GM12892 (cell line): ENCODE results near the gene LIN54.

Experiments used
- DNase-seq: peaks from one replicate; pipeline ENCODE4 v3.0.0; 2011; ENCODE audit not compliant: insufficient read length
- FAIRE-seq: peaks from 2 replicates; lab custom pipeline; 2011; peaks lifted over from hg19 to GRCh38; lab: Jason Lieb, UNC
- POLR2A ChIP-seq: IDR thresholded peaks from 2 replicates; pipeline ENCODE4 v1.6.1; 2011; ENCODE audit warnings: low read depth, low read length, control low read depth
- POLR2AphosphoS5 ChIP-seq: IDR thresholded peaks from 2 replicates; pipeline ENCODE4 v1.6.1; 2011; ENCODE audit warnings: low read depth, low read length, control low read depth
- TAF1 ChIP-seq: IDR thresholded peaks from 2 replicates; pipeline ENCODE4 v1.6.1; 2011; ENCODE audit warnings: low read depth, mild to moderate bottlenecking, control low read depth, low read length, borderline replicate concordance

The LIN54 gene

DNA sequence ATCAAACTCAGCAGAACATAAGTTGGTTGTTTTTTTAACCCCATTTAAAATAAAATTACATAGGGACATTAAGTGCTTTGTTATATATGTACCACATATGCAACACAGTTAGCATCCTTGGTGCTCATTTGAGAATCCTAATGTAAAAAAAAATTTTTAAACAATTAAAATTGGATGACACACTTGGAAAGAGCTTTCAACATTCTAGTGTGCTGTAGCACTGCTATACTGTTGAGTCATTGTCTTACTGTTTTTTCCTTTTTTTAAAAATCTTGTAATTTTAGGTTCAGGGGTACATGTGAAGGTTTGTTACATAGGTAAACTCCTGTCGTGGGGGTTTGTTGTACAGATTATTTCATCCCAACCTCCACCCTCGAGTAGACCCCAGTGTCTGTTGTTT lies 97.3 kb downstream of the LIN54 start:
- DNase-seq (no peak), FAIRE-seq (no peak)
- TF ChIP-seq POLR2AphosphoS5, result no peak

DNA sequence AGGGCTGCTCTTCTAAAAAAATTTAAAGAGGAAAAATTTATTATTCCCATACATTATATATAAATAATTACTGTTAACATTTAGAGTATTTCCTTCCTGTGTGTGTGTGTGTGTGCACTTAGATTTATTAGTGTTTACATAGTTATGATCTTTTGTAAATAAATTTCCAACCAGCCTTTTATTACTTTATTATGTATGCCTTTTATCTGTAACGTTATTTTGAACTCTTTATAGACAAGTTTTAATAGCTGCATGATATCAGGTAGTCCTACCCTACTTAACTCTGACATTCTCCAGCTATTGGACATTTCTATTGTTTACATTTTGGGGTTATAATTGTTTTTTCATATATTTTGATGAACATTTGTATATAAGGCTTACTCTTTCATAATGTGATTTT lies 101.3 kb downstream of the LIN54 start:
- DNase-seq (no peak), FAIRE-seq (no peak)
- TF ChIP-seq POLR2AphosphoS5, result no peak
- TF ChIP-seq TAF1, result no peak
- TF ChIP-seq POLR2A, result no peak

DNA sequence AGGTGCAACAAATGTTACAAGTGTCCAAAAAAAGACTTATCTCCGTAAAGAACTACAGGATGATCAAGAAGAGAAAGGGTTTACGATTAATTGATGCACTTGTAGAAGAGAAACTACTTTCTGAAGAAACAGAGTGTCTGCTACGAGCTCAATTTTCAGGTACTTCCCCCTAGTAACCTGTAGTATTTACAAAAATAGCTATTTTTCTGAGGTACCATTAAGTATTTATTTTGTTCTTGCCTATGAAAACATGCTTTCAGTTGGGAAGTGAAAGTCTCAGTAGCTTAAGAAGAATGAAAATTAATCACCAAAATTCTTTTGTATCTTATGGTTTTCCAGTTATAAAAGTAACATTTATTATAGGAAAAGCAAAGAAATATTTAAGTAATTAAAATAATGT lies 104.2 kb downstream of the LIN54 start:
- DNase-seq (no peak), FAIRE-seq (peak; percentile 63)
- TF ChIP-seq POLR2A (no peak), TAF1 (no peak), POLR2AphosphoS5 (no peak)

DNA sequence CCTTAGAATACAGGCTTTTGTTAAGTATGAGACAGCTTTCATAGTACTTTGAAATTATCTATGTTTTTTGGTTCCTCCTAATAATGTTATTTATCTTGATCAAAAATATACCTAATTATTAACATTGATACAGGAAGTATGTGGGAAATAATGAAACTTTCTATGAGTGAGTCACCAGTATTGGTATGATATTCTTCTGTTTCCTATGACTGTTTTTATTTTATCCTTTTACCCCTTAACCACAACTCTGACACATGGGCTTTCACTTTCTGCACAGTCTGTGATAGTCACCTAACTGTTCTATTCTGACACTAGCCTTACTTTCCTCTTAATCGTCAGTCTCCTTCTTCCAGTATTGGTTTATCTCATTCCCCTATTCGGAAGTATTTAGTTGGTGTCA lies 105.4 kb downstream of the LIN54 start:
- FAIRE-seq (peak; percentile 85), DNase-seq (no peak)
- TF ChIP-seq POLR2AphosphoS5 (no peak), POLR2A (no peak), TAF1 (no peak)

DNA sequence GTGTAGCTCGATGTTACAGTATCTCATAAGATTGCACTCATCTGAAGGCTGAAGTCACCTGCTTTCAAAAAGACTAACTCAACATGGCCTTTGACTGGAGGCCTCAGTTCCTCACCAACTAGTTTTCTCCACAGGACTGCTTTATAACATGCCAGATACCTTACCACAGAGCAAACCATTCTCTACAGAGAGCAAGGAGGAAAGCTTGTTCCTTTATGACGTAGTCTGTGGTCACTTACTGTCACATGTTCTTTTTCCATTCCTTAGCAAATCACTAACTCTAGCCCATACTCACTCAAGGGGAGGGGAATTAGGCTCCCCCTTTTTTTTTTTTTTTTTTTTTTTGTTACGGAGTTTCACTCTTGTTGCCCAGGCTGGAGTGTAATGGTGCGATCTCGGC lies 106.9 kb downstream of the LIN54 start:
- no peak for TF ChIP-seq TAF1
- no peak for TF ChIP-seq POLR2AphosphoS5
- no peak for TF ChIP-seq POLR2A
- DNase-seq (no peak), FAIRE-seq (no peak)

DNA sequence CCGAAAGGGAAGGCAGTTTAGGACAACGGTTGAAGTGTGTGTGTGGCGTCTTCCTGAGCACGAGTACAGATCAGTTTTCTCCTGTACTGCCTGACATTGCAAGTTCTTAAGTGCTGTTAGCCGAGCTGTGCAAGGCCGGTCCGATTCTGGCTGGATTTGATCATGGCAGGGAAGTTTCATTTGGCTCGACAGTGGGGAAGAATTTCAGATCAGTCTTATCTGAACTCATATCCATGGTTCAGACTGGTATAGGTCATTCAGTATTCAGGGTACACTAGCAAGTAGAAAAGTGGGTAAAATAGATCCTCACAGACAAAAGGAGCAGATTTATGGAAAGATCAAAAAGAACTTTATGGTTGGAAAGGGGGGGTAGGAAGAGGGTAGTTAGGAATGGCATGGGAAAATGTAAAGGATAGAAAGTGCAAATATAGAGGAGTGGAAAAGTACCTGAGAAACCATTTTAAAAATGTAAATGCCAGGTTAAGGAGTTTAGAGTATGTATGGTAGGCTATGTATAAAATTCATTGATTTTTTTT lies 109.4 kb downstream of the LIN54 start:
- DNase-seq (no peak), FAIRE-seq (no peak)
- TF ChIP-seq TAF1 (no peak), POLR2A (no peak; the same call in 1 of the 2 replicates), POLR2AphosphoS5 (no peak; the same call in 1 of the 2 replicates)

DNA sequence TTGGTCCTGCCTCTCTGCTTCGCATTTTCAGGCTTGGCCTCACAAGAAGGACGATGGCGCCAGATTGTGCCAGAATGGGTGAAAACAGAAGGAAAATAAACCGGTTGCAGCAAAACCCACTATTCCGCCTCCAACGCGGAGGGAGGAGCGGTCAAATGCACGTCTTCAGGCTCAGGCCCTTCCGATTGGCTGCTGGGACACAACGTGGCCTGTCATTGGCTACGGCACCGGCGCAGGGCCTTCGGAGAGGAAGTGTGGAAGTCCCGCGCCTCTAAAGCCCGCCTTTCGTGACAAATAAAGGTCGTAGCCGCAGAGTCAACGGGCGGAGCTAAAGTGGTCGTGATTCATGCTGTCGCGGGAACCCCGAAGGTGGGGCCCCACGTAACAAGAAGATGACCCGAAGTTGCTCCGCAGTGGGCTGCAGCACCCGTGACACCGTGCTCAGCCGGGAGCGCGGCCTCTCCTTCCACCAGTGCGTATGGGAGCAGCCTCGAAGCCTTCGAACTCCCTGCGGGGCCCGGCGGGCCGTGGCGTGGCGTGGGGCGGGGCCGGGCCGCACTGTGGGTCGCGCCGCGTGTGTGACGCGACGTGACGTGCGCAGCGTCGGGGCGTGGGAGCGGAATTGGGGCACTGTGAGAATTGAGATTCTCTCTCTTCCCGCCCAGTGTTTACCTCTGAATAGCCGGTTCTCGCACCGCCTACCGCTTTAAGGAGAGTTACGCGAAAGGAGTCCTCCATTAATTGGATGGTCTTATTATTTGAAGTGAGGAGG lies 110.0 kb downstream of the LIN54 start, which contains the start of gene THAP9:
Gene THAP9, plus strand, starts transcription at position 325 of the 772 bp plus-strand sequence. Its CDS starts 68 bp downstream, at position 393.
- peak; percentile 75 for DNase-seq
- TF ChIP-seq POLR2AphosphoS5, result peak; percentile 97
- peak; percentile 98 for TF ChIP-seq TAF1
- peak; percentile 96 for TF ChIP-seq POLR2A
- FAIRE-seq, result peak; percentile 99

DNA sequence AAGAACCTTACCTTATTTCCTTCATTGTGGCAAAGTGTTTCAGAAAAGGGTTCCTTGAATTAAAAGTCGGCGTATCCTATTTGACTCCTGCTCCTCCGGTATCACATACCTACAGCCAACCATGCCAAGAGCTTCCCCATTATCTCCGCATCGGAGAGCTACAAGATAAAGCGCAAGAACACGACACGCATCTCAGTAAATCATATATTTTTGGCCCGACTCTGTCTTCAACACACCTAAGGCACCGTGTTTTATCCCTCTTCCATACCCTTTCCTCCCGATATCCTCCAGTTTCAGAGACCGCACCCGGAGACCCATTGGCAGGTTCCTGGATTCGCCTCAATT lies 110.6 kb downstream of the LIN54 start:
- no peak for FAIRE-seq
- TF ChIP-seq POLR2AphosphoS5 (no peak), TAF1 (no peak), POLR2A (no peak)
- DNase-seq, result no peak

DNA sequence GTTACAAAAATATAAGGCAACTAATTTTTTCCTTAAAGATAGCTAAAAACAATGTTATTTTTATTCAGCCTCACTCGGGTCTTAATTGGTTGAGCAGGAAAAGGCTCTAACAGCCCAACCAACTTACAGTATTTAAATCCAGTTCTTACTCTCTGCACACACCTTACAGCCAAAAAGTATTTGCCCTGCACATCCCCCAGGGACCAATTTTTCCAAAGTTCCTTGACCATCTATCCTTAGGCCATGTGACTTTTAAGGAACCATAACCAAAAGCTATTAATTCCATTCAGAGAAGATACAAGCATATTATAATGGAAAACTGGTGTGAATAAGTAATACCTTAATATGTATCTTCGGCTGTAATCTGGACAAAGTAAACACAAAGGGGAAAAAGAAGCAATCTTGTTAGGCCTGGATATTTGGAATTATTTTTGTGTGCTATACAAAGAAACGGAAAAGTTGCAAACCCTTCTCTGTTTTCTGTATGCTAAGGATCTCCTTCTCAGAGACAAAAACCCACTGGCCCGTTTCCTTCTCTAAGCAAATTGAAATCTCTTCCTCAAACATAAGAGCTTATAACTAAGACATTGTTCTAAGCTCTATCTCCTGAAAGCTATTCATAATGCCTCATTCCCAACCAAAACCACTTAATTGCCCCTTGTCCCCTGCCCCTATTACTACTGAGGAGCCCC lies 111.1 kb downstream of the LIN54 start:
- DNase-seq (no peak), FAIRE-seq (peak; percentile 86)
- TF ChIP-seq POLR2A (no peak), POLR2AphosphoS5 (no peak), TAF1 (no peak)

DNA sequence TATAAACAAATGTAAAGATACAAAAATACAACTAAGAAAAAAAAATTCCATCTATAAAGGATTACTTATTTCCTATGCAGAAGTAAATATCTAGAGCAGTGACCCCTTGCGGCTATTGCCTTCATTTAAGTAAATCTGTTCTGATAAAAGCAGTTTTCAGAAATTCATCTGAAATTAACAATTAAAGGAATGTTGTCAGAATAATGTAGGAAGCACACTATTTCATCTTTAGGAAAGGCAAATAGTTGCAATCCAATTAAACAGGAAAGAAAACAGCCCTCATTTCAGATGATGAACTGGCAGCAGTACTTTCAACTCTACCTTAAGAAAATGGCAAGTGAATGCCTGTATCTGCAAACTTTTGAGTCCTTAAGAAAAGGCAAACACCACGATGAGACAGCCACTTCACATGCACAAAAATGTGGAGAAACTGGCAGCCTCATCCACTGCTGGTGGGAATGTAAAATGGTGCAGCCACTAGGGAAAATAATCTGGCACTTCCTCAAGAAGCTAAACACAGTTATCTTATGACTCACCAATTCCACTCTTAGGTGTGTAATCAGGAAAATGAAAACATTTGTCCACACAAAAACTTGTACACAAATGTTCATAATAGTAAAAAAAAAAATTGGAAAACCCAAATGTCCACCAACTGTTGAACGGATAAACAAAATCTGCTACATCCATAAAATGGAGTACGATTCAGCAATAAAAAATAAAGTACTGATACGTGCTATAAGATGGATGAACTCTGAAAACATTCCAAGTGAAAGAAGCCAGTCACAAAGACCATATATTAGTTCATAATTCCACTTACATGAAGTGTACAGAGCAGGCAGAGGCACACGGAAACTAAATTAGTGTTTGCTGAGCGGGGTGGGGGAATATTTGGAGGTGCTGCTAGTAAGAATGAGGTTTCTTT lies 112.0 kb downstream of the LIN54 start:
- FAIRE-seq (peak; percentile 67), DNase-seq (no peak)
- no peak for TF ChIP-seq POLR2A

DNA sequence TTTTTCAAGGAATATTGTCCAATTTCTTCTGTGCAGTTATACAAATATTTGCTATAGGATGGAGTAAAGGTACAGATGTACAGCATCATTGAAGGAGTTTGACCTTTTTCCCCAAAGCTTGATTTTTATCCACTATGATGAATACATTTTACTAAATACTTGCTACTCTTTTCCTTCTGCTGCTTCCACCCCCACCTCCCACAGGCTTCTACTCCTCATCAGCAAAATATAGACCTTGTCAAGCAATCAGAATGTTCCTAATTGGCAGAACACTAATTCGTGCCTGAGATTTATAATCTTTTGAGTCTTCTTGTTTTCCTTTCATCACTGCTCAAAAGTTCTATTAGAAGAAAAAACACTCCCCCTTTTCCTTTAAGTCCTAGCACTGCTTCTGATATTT lies 113.9 kb downstream of the LIN54 start:
- DNase-seq, result no peak
- FAIRE-seq, result no peak
- TF ChIP-seq POLR2AphosphoS5, result no peak
- TF ChIP-seq POLR2A, result no peak
- no peak for TF ChIP-seq TAF1
